H1 (cell line): ENCODE data around the gene SPEF2. TPM values are rescaled to one million over a fixed set of nuclear protein-coding genes. Genes with fewer than 3 reads are reported as not detected.

Experiments
- CTCF ChIA-PET: fragments of 300-600 bp; sonication (Branson Sonifier 250); formaldehyde crosslinking; loops from one replicate; lab custom pipeline; 2021; ENCODE audit not compliant: partially characterized antibody; lab: Charles Lee
- POLR2A ChIA-PET: fragments of 300-600 bp; sonication (Branson Sonifier 250); formaldehyde crosslinking; loops from one replicate; lab custom pipeline; 2021; ENCODE audit warnings: inconsistent platforms; ENCODE audit not compliant: partially characterized antibody; lab: Charles Lee
- DNase-seq, 2 experiments: peaks; one replicate each; pipeline versions ENCODE4 v3.0.0 to v3.0.0-alpha.2; 2010 to 2022; ENCODE audit warnings: low spot score in 2 of 2, low read depth in 1 of 2, mixed read lengths in 1 of 2
- FAIRE-seq: peaks from 2 replicates; lab custom pipeline; 2011; peaks lifted over from hg19 to GRCh38; lab: Jason Lieb, UNC
- H2AFZ ChIP-seq: 2 replicates; pipeline ENCODE4 v1.8.1; 2012; ENCODE audit warnings: low read length, inconsistent platforms
- H2AK5ac ChIP-seq: 2 replicates; pipeline ENCODE4 v1.6.1; 2013; ENCODE audit warnings: low read depth, low read length
- H2BK120ac ChIP-seq: replicated peaks from 2 replicates; pipeline ENCODE3; 2013; ENCODE audit warnings: low read depth, low read length, inconsistent platforms
- H2BK12ac ChIP-seq: 2 replicates; pipeline ENCODE4 v1.6.1; 2013; ENCODE audit warnings: low read depth, low read length
- H2BK15ac ChIP-seq: 2 replicates; pipeline ENCODE4 v1.6.1; 2013; ENCODE audit warnings: low read length
- H2BK20ac ChIP-seq: 2 replicates; pipeline ENCODE4 v1.6.1; 2013; ENCODE audit warnings: low read length
- H2BK5ac ChIP-seq: 2 replicates; pipeline ENCODE4 v1.6.1; 2013; ENCODE audit warnings: low read depth, low read length
- H3K14ac ChIP-seq: 2 replicates; pipeline ENCODE4 v1.6.1; 2013; ENCODE audit warnings: inconsistent platforms; ENCODE audit not compliant: insufficient read length
- H3K18ac ChIP-seq: 2 replicates; pipeline ENCODE4 v1.6.1; 2013; ENCODE audit warnings: low read length; ENCODE audit errors: extremely low read depth
- H3K23ac ChIP-seq: 2 replicates; pipeline ENCODE4 v1.6.1; 2013; ENCODE audit warnings: inconsistent platforms; ENCODE audit not compliant: insufficient read length
- H3K23me2 ChIP-seq: 2 replicates; pipeline ENCODE4 v1.6.1; 2013; ENCODE audit warnings: low read depth, low read length
- H3K27ac ChIP-seq: 2 replicates; pipeline ENCODE4 v1.6.1; 2011; ENCODE audit warnings: low read depth, low read length, inconsistent platforms
- H3K27me3 ChIP-seq, 4 experiments: replicated peaks in 1 of 4; 1 replicate in 1 of 4; 2 replicates in 3 of 4; pipeline versions ENCODE4 v1.6.1 to v1.8.1; 2011 to 2013; ENCODE audit warnings: low read length in 3 of 4, mild to moderate bottlenecking in 3 of 4, inconsistent platforms in 2 of 4, mixed read lengths in 2 of 4, moderate library complexity in 1 of 4; ENCODE audit not compliant: control insufficient read depth in 3 of 4, insufficient read depth in 3 of 4; ENCODE audit errors: extremely low read depth in 1 of 4
- H3K36me3 ChIP-seq, 4 experiments: 2 replicates each; pipeline versions ENCODE4 v1.6.1 to v1.8.1; 2011 to 2013; ENCODE audit warnings: mild to moderate bottlenecking in 4 of 4, low read length in 3 of 4, moderate library complexity in 2 of 4, control low read depth in 1 of 4, inconsistent platforms in 1 of 4; ENCODE audit not compliant: insufficient read depth in 4 of 4, control insufficient read depth in 2 of 4
- H3K4ac ChIP-seq: replicated peaks from 2 replicates; pipeline ENCODE3; 2013; ENCODE audit warnings: low read length, low read depth, mixed read lengths, inconsistent platforms; ENCODE audit not compliant: insufficient read length
- H3K4me1 ChIP-seq, 4 experiments: replicated peaks in 1 of 4; 1 replicate in 1 of 4; 2 replicates in 3 of 4; pipeline versions ENCODE4 v1.6.1 to v1.8.1; 2011 to 2013; ENCODE audit warnings: low read length in 3 of 4, inconsistent platforms in 2 of 4, mixed read lengths in 1 of 4; ENCODE audit not compliant: insufficient read depth in 4 of 4, control insufficient read depth in 3 of 4
- H3K4me2 ChIP-seq, 2 experiments: 2 replicates each; pipeline versions ENCODE4 v1.6.1 to v1.8.1; 2011 to 2013; ENCODE audit warnings: low read depth in 2 of 2, low read length in 2 of 2, control low read depth in 1 of 2, inconsistent platforms in 1 of 2, mild to moderate bottlenecking in 1 of 2; ENCODE audit not compliant: insufficient read depth in 1 of 2
- H3K4me3 ChIP-seq, 4 experiments: fragments of 200-600, 300-600 bp in 1 of 4; sonication (generic), shearing (Covaris generic), sonication (Bioruptor Twin) in 1 of 4; 2 replicates each; pipeline versions ENCODE4 v1.5.1 to v1.8.1; 2011 to 2016; ENCODE audit warnings: low read length in 4 of 4, low read depth in 3 of 4, control low read depth in 2 of 4, inconsistent platforms in 2 of 4, mild to moderate bottlenecking in 2 of 4, mixed read lengths in 1 of 4, moderate library complexity in 1 of 4; ENCODE audit not compliant: insufficient read depth in 2 of 4; ENCODE audit errors: extremely low read depth in 1 of 4
- H3K56ac ChIP-seq: replicated peaks from 2 replicates; pipeline ENCODE3; 2013; ENCODE audit warnings: low read depth, mild to moderate bottlenecking, mixed read lengths, low read length, inconsistent platforms; ENCODE audit not compliant: insufficient read length
- H3K79me1 ChIP-seq: 2 replicates; pipeline ENCODE4 v1.6.1; 2013; ENCODE audit warnings: low read depth, low read length, control low read depth
- H3K79me2 ChIP-seq, 2 experiments: 2 replicates each; pipeline versions ENCODE4 v1.6.1 to v1.8.1; 2012 to 2013; ENCODE audit warnings: low read length in 2 of 2, mild to moderate bottlenecking in 2 of 2, inconsistent platforms in 1 of 2; ENCODE audit not compliant: insufficient read depth in 2 of 2, control insufficient read depth in 1 of 2
- H3K9ac ChIP-seq, 4 experiments: replicated peaks in 1 of 4; 1 replicate in 1 of 4; 2 replicates in 3 of 4; pipeline versions ENCODE4 v1.6.1 to v1.8.1; 2011 to 2013; ENCODE audit warnings: low read depth in 3 of 4, low read length in 3 of 4, control low read depth in 2 of 4, mild to moderate bottlenecking in 2 of 4, moderate library complexity in 2 of 4, inconsistent platforms in 1 of 4; ENCODE audit errors: extremely low read depth in 1 of 4
- H3K9me3 ChIP-seq, 2 experiments: 2 replicates each; pipeline versions ENCODE4 v1.6.1 to v1.8.1; 2012 to 2013; ENCODE audit warnings: mild to moderate bottlenecking in 2 of 2, moderate library complexity in 2 of 2, control low read depth in 1 of 2, inconsistent platforms in 1 of 2, low read depth in 1 of 2, low read length in 1 of 2, mixed read lengths in 1 of 2; ENCODE audit not compliant: insufficient read depth in 2 of 2
- H4K20me1 ChIP-seq, 2 experiments: replicated peaks in 1 of 2; 2 replicates each; pipeline versions ENCODE3 to v1.8.1; 2011 to 2013; ENCODE audit warnings: inconsistent platforms in 2 of 2, low read length in 2 of 2, mild to moderate bottlenecking in 1 of 2; ENCODE audit not compliant: insufficient read depth in 2 of 2, control insufficient read depth in 1 of 2
- H4K5ac ChIP-seq: 2 replicates; pipeline ENCODE4 v1.6.1; 2013; ENCODE audit warnings: low read length, low read depth, mixed read lengths, inconsistent platforms; ENCODE audit not compliant: insufficient read length
- H4K8ac ChIP-seq: 2 replicates; pipeline ENCODE4 v1.8.0; 2013; ENCODE audit warnings: mild to moderate bottlenecking, moderate library complexity, low read length, inconsistent platforms; ENCODE audit not compliant: insufficient read depth; ENCODE audit errors: extremely low read depth
- H4K91ac ChIP-seq: replicated peaks from 2 replicates; pipeline ENCODE3; 2013; ENCODE audit warnings: low read length, mixed read lengths, inconsistent platforms; ENCODE audit not compliant: insufficient read length
- BACH1 ChIP-seq: IDR thresholded peaks from 2 replicates; pipeline ENCODE4 v1.6.1; 2012; ENCODE audit warnings: low read length, improper control_type of control experiment
- CBX5 ChIP-seq: fragments of 300-800, 300-1000 bp; sonication (generic); IDR thresholded peaks from 2 replicates; pipeline ENCODE4 v1.7.1; 2016; ENCODE audit warnings: antibody characterized with exemption, low read length, low read depth
- GABPA ChIP-seq: IDR thresholded peaks from 2 replicates; pipeline ENCODE4 v1.6.1; 2011; ENCODE audit warnings: mild to moderate bottlenecking, low read length, moderate library complexity, borderline replicate concordance; ENCODE audit not compliant: insufficient read depth
- SP2 ChIP-seq: IDR thresholded peaks from 2 replicates; pipeline ENCODE4 v1.6.1; 2012; ENCODE audit warnings: mild to moderate bottlenecking, low read length, inconsistent platforms
- TBP ChIP-seq: IDR thresholded peaks from 2 replicates; pipeline ENCODE4 v1.6.1; 2011; ENCODE audit warnings: low read depth, low read length, improper control_type of control experiment
- WGBS, 2 experiments: shearing (Covaris generic) in 1 of 2; methylation state at CpG; one replicate each; pipeline versions ENCODE4 v1.1.6 to v1.1.7; 2013 to 2015; ENCODE audit warnings: low lambda C conversion rate in 2 of 2, mixed read lengths in 2 of 2, inconsistent platforms in 1 of 2, low coverage in 1 of 2, missing lambda C conversion rate in 1 of 2; ENCODE audit not compliant: insufficient replicate concordance in 2 of 2, insufficient coverage in 1 of 2, insufficient read length in 1 of 2; ENCODE audit errors: extremely low coverage in 1 of 2, missing lambda C conversion rate in 1 of 2; 5-methylcytosine and 5-hydroxymethylcytosine counted together
- polyA plus RNA-seq, 7 experiments: library from polyadenylated mRNA; depleted of rRNA in 3 of 7; stranded (reverse) in 5 of 7; unstranded in 2 of 7; fragments of >200 nt in 5 of 7; fragments of 200-250 nt in 2 of 7; gene quantifications; 1 replicate in 5 of 7; 2 replicates in 1 of 7; 4 replicates in 1 of 7; pipeline versions ENCODE4 v1.2.1 to v1.2.3, GENCODE V29; 2011 to 2013; ENCODE audit warnings: missing spikeins in 2 of 7, mixed read lengths in 2 of 7
- total RNA-seq: library from RNA; stranded (reverse); fragmentation: NEBNext Ultra II Directional; extraction: Animal tissue kit (Norgen Biotek cat#: 25700); gene quantifications from 2 replicates; pipeline ENCODE4 v1.2.1, GENCODE V29; 2021

SPEF2 gene
- total and polyA plus RNA-seq, 2 of the 8 experiments (the other 6 are each of a cell fraction or from before 2014, with no cell fraction given), result 0.14 to 0.73 TPM

- H3K27ac ChIP-seq, result no peak overlapping the region
- no peak overlapping the region for H3K4ac ChIP-seq
- 90% methylated on average over 1 of the region's 1 CpG; no CpG with 5 or more reads in 1 of the 2 experiments for WGBS, 2 experiments
- H3K23me2 ChIP-seq, result no peaks in the 10 kb centered on the region
- H4K20me1 ChIP-seq, result no peaks in the 10 kb centered on the region
- POLR2A ChIA-PET, result no interaction called here
- no peak overlapping the region for H4K8ac ChIP-seq
- H2BK12ac ChIP-seq, result no peak overlapping the region
- no peaks in the 10 kb centered on the region for H3K36me3 ChIP-seq
- H4K91ac ChIP-seq, result no peak overlapping the region
- no peak overlapping the region for H2BK5ac ChIP-seq
- no peak overlapping the region for H3K4me2 ChIP-seq
- no peak overlapping the region for H3K14ac ChIP-seq
- DNase-seq (no peak), FAIRE-seq (no peak)
- H3K4me1 ChIP-seq, result no peaks in the 10 kb centered on the region
- no peaks in the 10 kb centered on the region for H3K79me1 ChIP-seq
- no peak overlapping the region for H3K4me3 ChIP-seq
- no peak overlapping the region for H2AK5ac ChIP-seq
- H3K56ac ChIP-seq, result no peak overlapping the region
- no peak overlapping the region for H2BK120ac ChIP-seq
- no peak overlapping the region for H3K9ac ChIP-seq
- H3K27me3 ChIP-seq, result no peaks in the 10 kb centered on the region
- no peak overlapping the region for H3K18ac ChIP-seq
- H2AFZ ChIP-seq, result no peak overlapping the region
- CTCF ChIA-PET, result no interaction called here
- H3K23ac ChIP-seq, result no peak overlapping the region
- TF ChIP-seq CBX5, result no peak
- no peak for TF ChIP-seq SP2
- TF ChIP-seq TBP, result no peak
- no peak for TF ChIP-seq BACH1
- TF ChIP-seq GABPA, result no peak
- H3K79me2 ChIP-seq, result no peaks in the 10 kb centered on the region
- no peak overlapping the region for H4K5ac ChIP-seq
- no peaks in the 10 kb centered on the region for H3K9me3 ChIP-seq
- H2BK15ac ChIP-seq, result no peak overlapping the region
- no peak overlapping the region for H2BK20ac ChIP-seq
Measured at GRCh38 chr5:35685161-35685560, 67.5 kb downstream of the SPEF2 start.
